Stimulated activated CD4-positive, alpha-beta T cell treated with anti-CD3 and anti-CD28 coated beads, Interleukin-15, amount 100 ng/mL, for 48 hours (primary cell): ENCODE measurements around the gene ZMAT5.

Source experiments
- DNase-seq, 2 donors: peaks; one replicate each; pipeline ENCODE4 v3.0.0-alpha.2; 2020; ENCODE audit warnings: low read depth in 2 of 2

The ZMAT5 gene, protein sequence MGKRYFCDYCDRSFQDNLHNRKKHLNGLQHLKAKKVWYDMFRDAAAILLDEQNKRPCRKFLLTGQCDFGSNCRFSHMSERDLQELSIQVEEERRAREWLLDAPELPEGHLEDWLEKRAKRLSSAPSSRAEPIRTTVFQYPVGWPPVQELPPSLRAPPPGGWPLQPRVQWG

GRCh38 chr22:29766632-29767170, at the start of gene ZMAT5:
Gene ZMAT5, minus strand, starts transcription at chr22:29767007. Its CDS starts 18,463 bp downstream, at chr22:29748544.
- DNase-seq: peak; percentile 90

DNA sequence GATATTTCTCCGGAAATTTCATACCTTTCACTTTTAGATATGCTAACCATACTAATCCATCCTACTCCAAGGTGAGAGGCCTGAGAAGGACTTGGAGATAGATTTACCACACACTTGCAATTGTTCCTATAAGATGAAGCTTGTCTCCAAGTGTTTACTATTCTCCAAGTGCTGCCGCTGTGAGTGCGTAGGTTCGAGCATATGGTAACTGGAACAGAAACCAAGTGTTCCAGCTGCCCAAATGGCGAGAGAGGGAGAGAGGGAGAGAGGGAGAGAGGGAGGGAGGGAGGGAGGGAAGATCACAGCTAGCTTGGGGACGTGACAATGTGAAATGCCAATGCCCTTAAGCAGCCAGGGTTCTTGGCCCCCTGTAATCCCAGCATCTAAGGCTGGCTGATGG, 49.7 kb upstream of the ZMAT5 start:
- no peak for DNase-seq

DNA sequence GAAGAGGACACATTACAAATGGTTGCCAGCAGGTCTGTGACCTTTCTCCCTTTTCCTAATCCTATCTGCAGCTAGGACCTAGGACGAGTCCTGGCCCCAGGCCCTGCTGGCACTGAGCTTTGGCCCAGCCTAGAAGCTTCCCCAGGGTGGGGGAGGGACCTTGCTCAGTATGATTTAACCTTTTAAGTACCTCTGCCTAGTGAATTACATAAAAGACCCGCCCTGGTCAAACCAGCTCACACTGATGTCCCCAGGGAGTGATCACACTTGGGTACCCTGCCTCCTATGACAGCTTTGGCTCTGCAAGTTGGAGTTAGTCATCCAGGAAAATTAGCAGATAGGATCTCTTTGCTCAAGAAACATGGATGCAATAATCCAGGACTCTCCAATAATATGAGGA, 49.3 kb upstream of the ZMAT5 start:
- no peak for DNase-seq

- DNase-seq: no peak
Observed at GRCh38 chr22:29815580-29815979, 48.8 kb upstream of the ZMAT5 start.

- no peak for DNase-seq
Observed at GRCh38 chr22:29814003-29814402, 47.2 kb upstream of the ZMAT5 start.

GRCh38 chr22:29813563-29813962, 46.8 kb upstream of the ZMAT5 start:
- DNase-seq: no peak

DNA sequence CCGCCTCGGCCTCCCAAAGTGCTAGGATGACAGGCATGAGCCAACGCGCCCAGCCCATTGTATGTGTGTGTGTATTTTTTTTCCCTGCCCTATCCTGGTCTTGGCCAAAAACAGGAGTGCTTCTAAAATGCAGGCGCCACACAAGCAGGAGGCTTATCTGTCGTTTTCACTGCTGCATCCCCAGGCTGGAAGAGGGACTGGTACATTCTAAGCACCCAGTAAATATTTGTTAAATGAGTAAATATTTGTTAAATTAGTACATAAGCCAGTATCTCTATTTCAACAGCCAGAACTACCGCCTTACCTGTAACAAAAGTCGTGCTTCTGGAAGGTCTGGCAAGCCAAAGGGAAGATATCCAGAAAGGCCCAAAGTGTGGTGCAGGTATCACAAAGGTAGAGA, 46.3 kb upstream of the ZMAT5 start:
- no peak for DNase-seq

DNA sequence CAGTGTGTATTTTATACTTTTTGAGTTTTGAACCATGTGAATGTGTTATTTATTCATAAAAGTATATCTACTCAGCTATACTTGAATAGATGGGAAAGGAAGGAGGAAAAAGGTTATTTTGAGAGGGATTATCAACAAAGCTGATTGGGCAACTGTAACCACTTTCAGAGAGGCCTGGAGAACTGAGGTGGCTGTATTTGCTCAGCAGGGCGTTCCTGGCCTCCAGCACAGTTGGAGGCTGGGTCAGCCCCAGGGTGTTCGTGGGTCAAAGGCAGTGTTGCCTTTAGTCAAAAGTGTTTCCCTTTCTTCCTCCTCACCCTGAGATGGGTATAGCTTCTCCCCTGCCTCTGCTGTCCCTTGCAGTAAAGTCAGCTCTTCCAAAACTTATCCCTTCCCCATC, 44.6 kb upstream of the ZMAT5 start:
- no peak for DNase-seq

GRCh38 chr22:29810216-29810615, 43.4 kb upstream of the ZMAT5 start:
- no peak for DNase-seq

DNA sequence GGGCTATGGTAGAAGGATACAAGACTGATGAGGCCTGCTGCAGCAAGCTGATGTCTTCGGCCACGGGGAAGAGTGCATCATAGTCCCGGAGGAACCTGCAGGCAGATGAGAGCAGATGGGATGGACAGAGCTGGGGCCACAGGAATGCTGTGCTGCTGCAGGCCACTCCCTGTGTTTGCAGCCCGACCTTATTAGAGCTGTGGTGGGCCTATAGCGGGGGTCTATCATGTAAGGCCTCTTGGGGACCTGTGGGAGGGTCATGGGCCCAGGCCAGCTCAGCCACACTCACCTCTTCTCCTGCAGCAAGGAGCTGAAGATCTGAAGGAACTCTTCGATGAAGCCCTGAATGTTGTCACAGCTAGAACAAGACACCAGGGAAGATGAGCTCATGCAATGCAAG, 39.4 kb upstream of the ZMAT5 start:
- DNase-seq: no peak

DNA sequence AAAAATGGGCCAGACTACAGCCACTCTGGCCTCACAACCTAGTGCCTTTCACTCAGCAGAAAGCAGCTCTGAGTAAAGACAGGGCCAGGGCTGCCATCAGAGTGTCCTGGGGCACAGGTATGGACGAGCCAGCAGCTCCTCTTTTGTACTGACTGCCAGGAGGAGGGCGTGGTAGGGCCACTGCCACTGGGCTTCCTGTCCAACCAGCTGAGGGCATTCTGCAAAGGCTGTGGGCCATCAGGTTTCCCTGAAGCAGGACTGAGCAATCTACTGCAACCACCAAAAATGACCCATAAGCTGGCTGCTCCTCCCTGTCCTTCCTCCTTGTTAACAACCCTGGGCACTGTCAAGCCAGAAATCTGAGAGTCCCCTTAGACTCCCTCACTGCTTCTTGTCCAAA, 38.2 kb upstream of the ZMAT5 start:
- DNase-seq: no peak

DNA sequence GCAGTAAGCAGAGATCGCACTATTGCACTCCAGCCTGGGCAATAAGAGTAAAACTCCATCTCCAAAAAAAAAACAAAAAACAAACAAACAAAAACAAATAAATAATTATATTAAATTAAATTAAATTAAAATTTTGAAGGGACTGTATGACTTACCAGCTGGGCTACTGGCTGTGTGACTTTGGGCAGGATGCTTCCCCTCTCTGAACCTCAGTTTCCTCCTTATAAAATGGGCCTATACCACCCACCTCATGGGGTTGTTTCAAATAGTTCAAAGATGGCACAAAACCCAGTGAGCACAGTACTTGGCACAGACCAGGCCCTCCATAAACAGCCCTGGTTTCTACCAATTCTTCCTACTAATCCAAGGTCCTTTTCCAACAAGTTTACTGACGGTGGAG, 36.4 kb upstream of the ZMAT5 start:
- DNase-seq: no peak

DNA sequence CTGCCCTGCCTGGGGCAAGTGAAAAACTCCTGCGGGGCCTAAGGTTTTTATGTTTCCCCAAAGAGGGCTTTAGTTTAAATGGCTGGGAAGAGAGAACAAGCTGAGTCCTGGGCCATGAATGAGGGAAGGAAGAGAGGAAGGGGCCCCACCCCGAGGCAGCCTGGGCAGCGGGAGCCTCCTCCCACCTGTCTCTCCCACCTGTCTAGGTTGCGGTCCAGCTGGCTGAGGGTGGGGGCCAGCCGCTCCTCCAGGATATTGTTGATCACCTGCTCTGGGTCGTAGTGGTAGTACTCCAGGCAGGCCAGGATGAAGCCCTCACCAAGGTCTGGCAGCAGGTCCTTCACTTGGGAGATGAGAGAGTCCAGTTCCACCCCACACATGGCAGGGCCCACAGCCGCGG, 35.0 kb upstream of the ZMAT5 start:
- DNase-seq: no peak

- DNase-seq: no peak
Observed at GRCh38 chr22:29801153-29801552, 34.3 kb upstream of the ZMAT5 start.

DNA sequence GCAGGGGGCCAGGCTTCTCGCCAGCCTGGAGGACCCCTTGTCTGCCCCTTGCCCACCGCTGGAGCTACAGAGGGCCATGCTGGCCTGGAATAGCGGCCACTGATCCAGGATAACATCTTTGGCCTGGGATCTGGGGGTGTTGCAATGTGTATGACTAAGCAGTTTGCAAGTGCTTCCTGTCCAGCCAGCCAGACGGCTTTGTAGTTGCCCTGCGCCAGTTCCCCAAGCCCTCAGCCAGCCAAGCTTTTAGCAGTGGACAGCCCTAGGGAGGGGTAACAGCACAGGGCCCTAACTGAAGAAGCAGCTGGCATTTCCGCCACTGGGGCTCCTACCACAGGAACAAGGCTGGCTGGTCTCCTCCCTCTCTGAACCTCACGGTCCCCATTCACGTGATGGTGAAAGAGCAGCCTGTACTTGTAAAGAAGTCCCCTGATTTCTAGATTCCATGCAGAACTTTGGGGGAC, 32.4 kb upstream of the ZMAT5 start:
- no peak for DNase-seq

DNA sequence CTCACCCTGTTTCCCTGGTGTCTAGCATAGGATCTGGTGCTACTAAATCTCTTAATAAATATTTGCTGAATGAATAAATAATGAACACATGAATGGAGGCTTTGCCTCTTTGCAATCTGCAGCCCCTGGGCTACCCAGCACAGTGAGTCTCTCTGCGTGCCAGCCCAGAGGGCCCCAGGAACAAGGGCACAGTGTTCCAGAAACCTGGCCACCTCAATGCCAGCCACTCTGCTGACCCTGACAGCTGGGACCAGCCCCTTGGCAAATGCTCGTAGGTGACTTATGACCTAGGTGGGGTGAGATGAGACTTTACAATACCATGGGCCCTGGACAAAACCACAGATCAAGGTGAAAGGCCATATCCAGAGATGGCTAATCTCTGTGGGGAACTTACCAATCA, 32.0 kb upstream of the ZMAT5 start:
- no peak for DNase-seq

GRCh38 chr22:29798318-29798717, 31.5 kb upstream of the ZMAT5 start:
- DNase-seq: no peak

DNA sequence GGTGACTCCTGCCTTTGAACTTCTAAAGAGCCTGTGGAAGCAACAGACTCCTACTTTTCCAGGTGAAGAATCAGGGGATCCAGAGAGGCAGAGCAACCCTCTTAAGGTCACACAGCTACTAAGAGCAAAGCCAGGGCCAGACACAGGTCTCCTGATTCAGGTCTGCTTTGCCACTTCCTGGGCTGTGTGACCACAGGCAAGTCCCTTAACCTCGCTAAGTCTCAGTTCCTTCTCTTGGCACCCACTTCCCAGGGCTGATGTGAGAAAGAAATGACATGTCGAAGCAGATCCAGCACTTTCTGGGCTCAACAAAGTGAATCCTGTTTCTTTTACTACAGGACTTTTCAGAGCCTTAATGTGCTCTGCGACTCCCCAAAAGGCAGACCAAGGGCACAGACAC, 30.5 kb upstream of the ZMAT5 start:
- DNase-seq: no peak

DNA sequence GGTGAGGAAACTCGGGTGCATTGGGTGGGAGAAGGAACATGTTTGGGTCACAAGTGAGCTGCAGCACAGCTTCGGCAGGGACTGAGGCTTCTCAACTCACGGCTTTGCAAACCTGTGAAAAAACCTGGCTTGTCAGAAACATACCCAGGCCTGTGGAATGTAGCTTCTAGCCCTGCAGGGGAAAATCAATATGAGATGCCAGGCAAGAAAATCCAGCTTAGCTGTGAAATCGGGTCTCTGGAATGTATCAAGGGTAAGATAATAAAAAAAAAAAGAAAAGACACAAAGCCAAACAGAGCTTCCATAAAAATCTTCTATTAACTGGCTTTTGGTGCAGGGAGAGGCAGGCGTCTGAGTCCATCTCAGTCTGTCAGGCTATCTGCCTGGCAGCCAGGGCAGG, 28.9 kb upstream of the ZMAT5 start:
- no peak for DNase-seq

DNA sequence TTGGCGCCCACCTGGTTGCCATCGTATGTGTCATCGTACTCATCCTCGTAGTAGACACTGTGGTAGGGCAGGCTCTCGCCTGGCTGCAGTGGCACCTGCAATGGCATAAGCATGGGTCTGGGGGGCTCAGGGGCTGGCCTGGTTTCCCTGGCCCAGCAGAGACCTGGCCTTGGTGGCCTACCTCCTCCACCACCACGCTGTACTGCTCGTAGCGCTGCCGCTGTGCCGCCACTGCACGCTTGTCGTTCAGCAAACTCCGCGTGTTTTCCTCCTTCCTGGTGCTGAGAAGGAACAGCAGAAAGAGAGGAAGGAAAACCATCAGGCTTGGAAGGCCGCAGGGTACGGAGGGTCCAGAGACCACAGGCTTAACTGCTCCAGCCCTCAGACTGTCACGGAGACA, 26.6 kb upstream of the ZMAT5 start:
- DNase-seq: no peak

GRCh38 chr22:29790061-29790460, 23.3 kb upstream of the ZMAT5 start:
- no peak for DNase-seq

- DNase-seq: no peak
Observed at GRCh38 chr22:29788339-29789279, 21.8 kb upstream of the ZMAT5 start.

- no peak for DNase-seq
Observed at GRCh38 chr22:29787371-29787980, 20.7 kb upstream of the ZMAT5 start.
